Kidney epithelial cell (primary cell): Measurements from ENCODE around the gene CAPZA1. TPM values are rescaled to one million over a fixed set of nuclear protein-coding genes. Genes with fewer than 3 reads are reported as not detected.

ENCODE experiments used
- DNase-seq: peaks from one replicate; pipeline ENCODE4 v3.0.0-alpha.2; 2010; ENCODE audit warnings: low read depth
- H3K27me3 ChIP-seq: 2 replicates; pipeline ENCODE4 v1.6.0; 2011; ENCODE audit warnings: low read length; ENCODE audit not compliant: control insufficient read depth, insufficient read depth
- H3K36me3 ChIP-seq: 2 replicates; pipeline ENCODE4 v1.5.1; 2011; ENCODE audit warnings: low read length; ENCODE audit not compliant: control insufficient read depth, insufficient read depth
- H3K4me3 ChIP-seq: 2 replicates; pipeline ENCODE4 v1.5.1; 2011; ENCODE audit warnings: low read depth, mild to moderate bottlenecking, control low read depth, low read length
- CTCF ChIP-seq: IDR thresholded peaks from 2 replicates; pipeline ENCODE4 v1.5.1; 2011; ENCODE audit warnings: mild to moderate bottlenecking, moderate library complexity, low read length, control low read depth, inconsistent platforms; ENCODE audit not compliant: insufficient read depth, poor library complexity, severe bottlenecking
- total RNA-seq: library from RNA; depleted of rRNA; stranded (reverse); fragments of >200 nt; gene quantifications from 2 replicates; pipeline ENCODE4 v1.2.3, GENCODE V29; 2015

The CAPZA1 gene
- total RNA-seq, 1 donor from 2014 or later = 193 TPM

DNA sequence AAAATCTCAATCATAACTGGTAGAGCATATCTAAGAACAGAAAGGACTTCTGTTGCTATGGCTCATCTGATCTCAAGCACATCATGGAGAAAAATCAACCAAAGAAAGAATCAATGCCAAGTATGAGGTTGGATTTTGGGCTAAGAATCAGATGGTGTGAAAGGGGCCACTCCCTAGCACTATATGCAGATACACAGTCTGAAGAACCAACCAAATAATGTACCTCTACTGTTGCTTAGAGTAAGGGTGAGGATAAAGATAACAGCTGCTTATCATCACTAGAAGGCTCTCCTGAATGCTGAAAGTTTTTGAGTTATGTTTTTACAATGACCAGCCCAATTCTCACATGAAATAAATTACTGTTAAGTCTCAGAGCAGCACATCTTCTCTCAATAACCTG, 36.3 kb upstream of the CAPZA1 start:
- DNase-seq = no peak
- TF ChIP-seq CTCF = no peak
- Histone ChIP-seq H3K36me3 (no peaks in the 10 kb centered on the region), H3K4me3 (no peak overlapping the region), H3K27me3 (no peaks in the 10 kb centered on the region)

GRCh38 chr1:112589766-112590165, 29.9 kb upstream of the CAPZA1 start:
- peaks cover 1% of the 10 kb centered on the region for H3K36me3 ChIP-seq
- no peak for TF ChIP-seq CTCF
- H3K4me3 ChIP-seq = no peak overlapping the region
- no peaks in the 10 kb centered on the region for H3K27me3 ChIP-seq
- DNase-seq = no peak

DNA sequence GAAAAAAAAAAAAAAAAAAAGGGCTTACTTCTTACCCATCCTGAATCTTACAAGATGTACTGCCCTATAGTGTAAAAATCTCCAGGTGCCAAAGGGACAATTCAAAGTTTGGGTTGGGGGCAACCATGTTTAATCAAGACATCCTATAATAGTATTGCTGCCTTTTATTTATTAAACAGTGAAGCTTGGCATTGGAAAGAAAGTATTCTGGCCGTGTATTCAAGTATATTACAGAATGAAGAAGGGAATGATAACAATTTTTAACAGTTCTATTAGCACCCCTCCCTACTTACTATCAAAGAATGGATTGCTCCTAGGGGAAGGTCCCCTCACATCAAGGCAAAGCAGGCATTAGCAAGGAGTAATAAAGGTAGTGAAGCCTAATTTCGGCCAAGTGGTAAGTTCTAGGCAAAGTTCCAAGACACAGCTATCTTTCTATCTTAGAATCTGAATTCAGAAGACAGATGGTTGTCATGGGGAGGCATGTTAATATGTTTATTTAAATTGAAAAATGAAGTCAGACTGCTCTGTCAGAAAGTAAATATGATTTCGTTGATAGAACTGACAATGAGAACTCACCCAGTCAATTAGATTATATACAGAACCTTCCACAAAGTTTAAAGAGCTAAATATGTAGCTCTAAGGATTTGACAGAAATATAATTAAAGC, 25.3 kb upstream of the CAPZA1 start:
- Histone ChIP-seq H3K4me3 (no peak overlapping the region), H3K36me3 (peaks cover 1% of the 10 kb centered on the region), H3K27me3 (no peaks in the 10 kb centered on the region)
- DNase-seq = no peak
- no peak for TF ChIP-seq CTCF

- TF ChIP-seq CTCF = no peak
Measured at GRCh38 chr1:112599477-112599876, 20.2 kb upstream of the CAPZA1 start.

GRCh38 chr1:112603012-112603411, 16.6 kb upstream of the CAPZA1 start:
- no peak for DNase-seq
- no peak for TF ChIP-seq CTCF
- Histone ChIP-seq H3K36me3 (no peaks in the 10 kb centered on the region), H3K4me3 (no peak overlapping the region), H3K27me3 (no peaks in the 10 kb centered on the region)

More at GRCh38 chr1:112599477-112599876, 20.2 kb upstream of the CAPZA1 start:
- Histone ChIP-seq H3K27me3 (no peaks in the 10 kb centered on the region), H3K4me3 (no peak overlapping the region), H3K36me3 (no peaks in the 10 kb centered on the region)
- DNase-seq = no peak

DNA sequence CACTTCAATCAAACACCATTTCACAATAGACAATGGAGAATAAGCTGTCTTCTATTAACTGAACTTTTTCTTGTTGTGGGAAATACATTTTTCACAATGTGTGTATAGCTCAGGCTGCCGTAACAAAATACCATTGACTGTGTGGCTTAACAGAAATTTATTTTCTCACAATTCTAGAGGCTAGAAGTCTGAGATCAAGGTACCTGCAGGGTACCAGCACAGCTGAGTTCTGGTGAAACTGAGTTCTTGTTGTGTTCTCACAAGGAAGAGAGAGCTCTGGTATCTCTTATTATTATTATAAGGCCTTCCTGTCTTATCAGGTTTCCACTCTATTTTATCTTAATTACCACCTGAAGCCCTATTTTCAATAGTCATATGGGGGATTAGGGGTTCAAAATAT, 16.1 kb upstream of the CAPZA1 start:
- no peak for DNase-seq
- no peak for TF ChIP-seq CTCF
- no peaks in the 10 kb centered on the region for H3K27me3 ChIP-seq
- no peaks in the 10 kb centered on the region for H3K36me3 ChIP-seq
- no peak overlapping the region for H3K4me3 ChIP-seq
